ENCODE results near the gene CAMSAP3.

Gene CAMSAP3

DNA sequence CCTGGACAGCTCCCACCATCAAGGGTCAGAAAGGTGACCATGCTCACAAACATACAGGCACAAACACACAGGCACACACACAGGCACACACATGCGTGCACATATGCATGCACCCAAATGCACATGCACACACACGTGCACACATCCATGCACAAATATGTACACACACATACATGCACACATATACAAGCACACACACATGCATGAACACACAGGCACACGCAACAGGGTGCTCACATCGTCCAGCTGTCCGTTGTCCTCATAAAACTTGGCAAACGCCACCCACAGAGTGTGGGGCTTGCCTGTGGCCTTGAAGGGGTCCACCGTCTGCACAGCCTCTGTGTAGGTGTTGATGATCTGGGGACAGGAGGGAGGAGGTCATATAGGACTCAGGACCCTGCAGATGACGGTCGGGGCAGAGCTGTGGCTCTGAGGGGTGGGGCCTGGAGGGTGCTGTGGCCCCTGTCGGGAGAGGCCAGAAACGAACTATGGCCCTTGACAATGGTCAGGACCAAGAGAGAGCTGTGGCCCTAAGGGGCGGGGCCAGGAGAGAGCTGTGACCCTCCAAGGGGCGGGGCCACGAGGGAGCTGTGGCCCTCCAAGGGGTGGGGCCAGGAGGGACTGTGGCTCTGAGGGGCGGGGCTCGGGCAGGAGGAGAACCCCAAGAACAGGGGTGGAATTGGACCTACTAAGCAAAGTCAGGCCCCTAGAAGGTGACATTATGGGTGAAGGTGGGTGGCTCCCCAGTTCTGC lies 27.4 kb downstream of the CAMSAP3 start:
- H3K27ac ChIP-seq = 0 out of 2 replicates have a peak overlapping the region, but pooled peaks have one; percentile 1
- TF ChIP-seq, protein P1, sequence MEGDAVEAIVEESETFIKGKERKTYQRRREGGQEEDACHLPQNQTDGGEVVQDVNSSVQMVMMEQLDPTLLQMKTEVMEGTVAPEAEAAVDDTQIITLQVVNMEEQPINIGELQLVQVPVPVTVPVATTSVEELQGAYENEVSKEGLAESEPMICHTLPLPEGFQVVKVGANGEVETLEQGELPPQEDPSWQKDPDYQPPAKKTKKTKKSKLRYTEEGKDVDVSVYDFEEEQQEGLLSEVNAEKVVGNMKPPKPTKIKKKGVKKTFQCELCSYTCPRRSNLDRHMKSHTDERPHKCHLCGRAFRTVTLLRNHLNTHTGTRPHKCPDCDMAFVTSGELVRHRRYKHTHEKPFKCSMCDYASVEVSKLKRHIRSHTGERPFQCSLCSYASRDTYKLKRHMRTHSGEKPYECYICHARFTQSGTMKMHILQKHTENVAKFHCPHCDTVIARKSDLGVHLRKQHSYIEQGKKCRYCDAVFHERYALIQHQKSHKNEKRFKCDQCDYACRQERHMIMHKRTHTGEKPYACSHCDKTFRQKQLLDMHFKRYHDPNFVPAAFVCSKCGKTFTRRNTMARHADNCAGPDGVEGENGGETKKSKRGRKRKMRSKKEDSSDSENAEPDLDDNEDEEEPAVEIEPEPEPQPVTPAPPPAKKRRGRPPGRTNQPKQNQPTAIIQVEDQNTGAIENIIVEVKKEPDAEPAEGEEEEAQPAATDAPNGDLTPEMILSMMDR (conservative IDR thresholded peaks at IDR 0.05; ENCODE audit: low read depth) = no peak
- ChIA-PET POLR2A (ENCODE audit: low non-redundant PET) (no interaction called here), CTCF (interaction anchor here (0.6 kb wide), 1 partner anchor 57 kb away, joined by 3 read pairs; no protein-coding TSS in a partner anchor)
- DNase-seq (ENCODE audit: low spot score) = no peak

GRCh38 chr19:7623725-7624603 lies 28.3 kb downstream of the CAMSAP3 start:
- CTCF ChIA-PET = interaction anchor here (0.6 kb wide), 1 partner anchor 58 kb away, joined by 3 read pairs; no protein-coding TSS in a partner anchor

GRCh38 chr19:7624810-7625209 lies 29.1 kb downstream of the CAMSAP3 start:
- H3K27ac ChIP-seq = no peak overlapping the region
- TF ChIP-seq, protein P1 (conservative IDR thresholded peaks at IDR 0.05; ENCODE audit: low read depth) = no peak
- DNase-seq (ENCODE audit: low spot score) = no peak
- CTCF ChIA-PET = no interaction called here
- POLR2A ChIA-PET (ENCODE audit: low non-redundant PET) = interaction anchor here (0.6 kb wide), 1 partner anchor 189 kb away, joined by 13 read pairs; no protein-coding TSS in a partner anchor

More at GRCh38 chr19:7623725-7624603, 28.3 kb downstream of the CAMSAP3 start:
- POLR2A ChIA-PET (ENCODE audit: low non-redundant PET) = interaction anchor here (0.6 kb wide), 1 partner anchor 190 kb away, joined by 13 read pairs; no protein-coding TSS in a partner anchor
- TF ChIP-seq, protein P1 (conservative IDR thresholded peaks at IDR 0.05; ENCODE audit: low read depth) = no peak
- DNase-seq (ENCODE audit: low spot score) = no peak
- no peak overlapping the region for H3K27ac ChIP-seq

DNA sequence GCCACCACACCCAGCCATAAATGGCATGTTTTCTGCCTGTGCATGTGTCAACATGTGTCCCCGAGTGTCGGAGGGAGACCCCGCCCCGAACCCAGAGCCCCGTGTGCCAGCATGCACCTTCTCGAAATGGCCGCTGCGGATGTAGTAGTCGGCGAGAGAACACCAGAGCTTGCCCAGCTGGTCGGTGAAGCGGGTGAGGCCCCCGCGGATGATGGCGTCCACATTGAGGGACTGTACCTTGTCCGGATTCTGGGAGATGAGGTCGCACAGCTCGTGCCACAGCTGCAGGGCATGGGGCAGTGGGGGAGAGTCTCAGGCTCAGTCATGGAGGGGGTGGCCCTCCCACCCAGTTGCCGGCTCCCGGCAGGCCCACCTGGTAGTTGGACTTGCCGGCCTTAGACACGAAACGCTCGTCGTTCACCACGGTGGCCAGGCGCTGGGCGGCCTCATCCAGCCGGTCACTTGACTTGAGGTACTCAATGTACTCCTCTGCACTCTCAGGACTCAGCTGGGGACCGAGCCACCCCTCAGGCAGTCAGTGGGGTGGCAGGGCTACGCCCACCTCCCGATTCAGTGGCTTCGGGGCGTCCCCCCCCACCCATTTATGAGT lies 30.2 kb downstream of the CAMSAP3 start:
- DNase-seq (ENCODE audit: low spot score) = no peak
- ChIA-PET CTCF (interaction anchor here (0.5 kb wide), 1 partner anchor 70 kb away, joined by 4 read pairs; no protein-coding TSS in a partner anchor), POLR2A (ENCODE audit: low non-redundant PET) (no interaction called here)
- TF ChIP-seq, protein P1 (conservative IDR thresholded peaks at IDR 0.05; ENCODE audit: low read depth) = no peak
- H3K27ac ChIP-seq = no peak overlapping the region

GRCh38 chr19:7627166-7627565 lies 31.5 kb downstream of the CAMSAP3 start:
- TF ChIP-seq, protein P1 (conservative IDR thresholded peaks at IDR 0.05; ENCODE audit: low read depth) = no peak
- ChIA-PET CTCF (interaction anchor here (1.1 kb wide), 1 partner anchor 9 kb away, joined by 3 read pairs; no protein-coding TSS in a partner anchor), POLR2A (ENCODE audit: low non-redundant PET) (no interaction called here)
- DNase-seq (ENCODE audit: low spot score) = no peak
- no peak overlapping the region for H3K27ac ChIP-seq
